ENCODE results near the gene LRP1-AS.

DNA sequence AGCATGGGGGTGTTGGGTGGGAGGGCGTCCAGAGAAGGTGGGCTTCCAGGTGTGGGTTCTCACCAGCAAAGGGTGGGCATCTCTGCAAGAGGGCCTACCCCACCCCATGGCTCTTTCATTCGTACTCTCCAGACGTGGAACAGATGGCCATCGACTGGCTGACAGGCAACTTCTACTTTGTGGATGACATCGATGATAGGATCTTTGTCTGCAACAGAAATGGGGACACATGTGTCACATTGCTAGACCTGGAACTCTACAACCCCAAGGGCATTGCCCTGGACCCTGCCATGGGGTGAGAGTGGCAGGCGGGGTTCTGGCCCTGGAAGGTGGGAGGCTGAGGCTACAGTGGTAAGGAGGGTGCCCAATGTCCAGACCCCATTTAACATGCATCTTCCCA is 6.7 kb upstream of the LRP1-AS start:
- TF ChIP-seq, protein P1, sequence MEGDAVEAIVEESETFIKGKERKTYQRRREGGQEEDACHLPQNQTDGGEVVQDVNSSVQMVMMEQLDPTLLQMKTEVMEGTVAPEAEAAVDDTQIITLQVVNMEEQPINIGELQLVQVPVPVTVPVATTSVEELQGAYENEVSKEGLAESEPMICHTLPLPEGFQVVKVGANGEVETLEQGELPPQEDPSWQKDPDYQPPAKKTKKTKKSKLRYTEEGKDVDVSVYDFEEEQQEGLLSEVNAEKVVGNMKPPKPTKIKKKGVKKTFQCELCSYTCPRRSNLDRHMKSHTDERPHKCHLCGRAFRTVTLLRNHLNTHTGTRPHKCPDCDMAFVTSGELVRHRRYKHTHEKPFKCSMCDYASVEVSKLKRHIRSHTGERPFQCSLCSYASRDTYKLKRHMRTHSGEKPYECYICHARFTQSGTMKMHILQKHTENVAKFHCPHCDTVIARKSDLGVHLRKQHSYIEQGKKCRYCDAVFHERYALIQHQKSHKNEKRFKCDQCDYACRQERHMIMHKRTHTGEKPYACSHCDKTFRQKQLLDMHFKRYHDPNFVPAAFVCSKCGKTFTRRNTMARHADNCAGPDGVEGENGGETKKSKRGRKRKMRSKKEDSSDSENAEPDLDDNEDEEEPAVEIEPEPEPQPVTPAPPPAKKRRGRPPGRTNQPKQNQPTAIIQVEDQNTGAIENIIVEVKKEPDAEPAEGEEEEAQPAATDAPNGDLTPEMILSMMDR (IDR thresholded peaks at IDR 0.05; ENCODE audit: insufficient read depth, low read depth, low read length), result no peak
- TF ChIP-seq EZH2 (IDR thresholded peaks at IDR 0.05; ENCODE audit: insufficient read depth, low read length), result no peak
